CD14-positive monocyte (primary cell): ENCODE results near the gene WDR72. TPM values are rescaled to one million over a fixed set of nuclear protein-coding genes. Genes with fewer than 3 reads are reported as not detected.

ENCODE experiments used
- DNase-seq, 3 donors: peaks; one replicate each; pipeline ENCODE4 v3.0.0-alpha.2; 2011 to 2022
- H2AFZ ChIP-seq: 2 replicates; pipeline ENCODE4 v1.6.0; 2012; ENCODE audit warnings: mild to moderate bottlenecking, low read depth, low read length, inconsistent platforms; ENCODE audit not compliant: insufficient read depth, poor library complexity, severe bottlenecking
- H3K27ac ChIP-seq, 2 donors: 1 replicate in 1 of 2; 2 replicates in 1 of 2; pipeline ENCODE4 v1.5.1; 2012 to 2013; ENCODE audit warnings: low read length in 2 of 2, control low read depth in 1 of 2, inconsistent platforms in 1 of 2, low read depth in 1 of 2, mild to moderate bottlenecking in 1 of 2
- H3K27me3 ChIP-seq, 2 donors: one replicate each; pipeline versions ENCODE4 v1.6.0 to v1.6.1; 2011 to 2013; ENCODE audit warnings: low read length in 2 of 2; ENCODE audit not compliant: control insufficient read depth in 2 of 2, insufficient read depth in 2 of 2
- H3K36me3 ChIP-seq, 2 donors: replicated peaks in 1 of 2; 1 replicate in 1 of 2; 2 replicates in 1 of 2; pipeline versions ENCODE4 v1.5.1 to v1.6.1; 2012 to 2013; ENCODE audit warnings: low read length in 2 of 2, control low read depth in 1 of 2, inconsistent platforms in 1 of 2, mild to moderate bottlenecking in 1 of 2; ENCODE audit not compliant: insufficient read depth in 2 of 2, control insufficient read depth in 1 of 2
- H3K4me1 ChIP-seq, 2 donors: 1 replicate in 1 of 2; 2 replicates in 1 of 2; pipeline versions ENCODE4 v1.5.1 to v1.6.1; 2012 to 2013; ENCODE audit warnings: low read length in 2 of 2, control low read depth in 1 of 2, inconsistent platforms in 1 of 2, mild to moderate bottlenecking in 1 of 2, moderate library complexity in 1 of 2; ENCODE audit not compliant: insufficient read depth in 2 of 2, control insufficient read depth in 1 of 2
- H3K4me2 ChIP-seq: replicated peaks from 2 replicates; pipeline ENCODE3; 2012; ENCODE audit warnings: low read length, moderate library complexity, mild to moderate bottlenecking; ENCODE audit not compliant: poor library complexity, severe bottlenecking; ENCODE audit errors: extremely low read depth
- H3K4me3 ChIP-seq, 3 experiments: fragments of 200-600 bp in 1 of 3; sonication (generic) in 1 of 3; replicated peaks in 1 of 3; 1 replicate in 2 of 3; 2 replicates in 1 of 3; pipeline ENCODE4 v1.5.1; 2011 to 2013; ENCODE audit warnings: low read length in 3 of 3, mild to moderate bottlenecking in 3 of 3, control low read depth in 2 of 3, low read depth in 2 of 3, inconsistent platforms in 1 of 3, moderate library complexity in 1 of 3
- H3K79me2 ChIP-seq: 2 replicates; pipeline ENCODE4 v1.6.0; 2012; ENCODE audit warnings: mild to moderate bottlenecking, control low read depth, inconsistent platforms, low read length, moderate library complexity; ENCODE audit not compliant: insufficient read depth
- H3K9ac ChIP-seq: 2 replicates; pipeline ENCODE4 v1.6.0; 2017; ENCODE audit warnings: low read length, mild to moderate bottlenecking; ENCODE audit not compliant: insufficient read depth, poor library complexity, severe bottlenecking
- H3K9me3 ChIP-seq, 2 donors: replicated peaks in 1 of 2; 1 replicate in 1 of 2; 2 replicates in 1 of 2; pipeline versions ENCODE4 v1.5.1 to v1.6.1; 2012 to 2013; ENCODE audit warnings: low read length in 2 of 2, control low read depth in 1 of 2; ENCODE audit not compliant: control insufficient read depth in 1 of 2, insufficient read depth in 1 of 2
- H4K20me1 ChIP-seq: 2 replicates; pipeline ENCODE4 v1.6.0; 2012; ENCODE audit warnings: mild to moderate bottlenecking, low read length, control low read depth, moderate library complexity; ENCODE audit not compliant: insufficient read depth
- H3K27ac Mint-ChIP-seq, 7 donors: one replicate each; pipeline ENCODE4 v1.8.0; 2020; ENCODE audit warnings: mild to moderate bottlenecking in 7 of 7, mixed read lengths in 7 of 7, moderate library complexity in 6 of 7, inconsistent platforms in 2 of 7
- H3K27me3 Mint-ChIP-seq, 3 donors: one replicate each; pipeline ENCODE4 v1.8.0; 2021 to 2022; ENCODE audit warnings: low read depth in 3 of 3, mild to moderate bottlenecking in 3 of 3, mixed read lengths in 3 of 3, moderate library complexity in 3 of 3, inconsistent platforms in 1 of 3
- H3K36me3 Mint-ChIP-seq, 2 donors: one replicate each; pipeline ENCODE4 v1.8.0; 2020; ENCODE audit warnings: mixed read lengths in 2 of 2, inconsistent platforms in 1 of 2, mild to moderate bottlenecking in 1 of 2
- H3K4me1 Mint-ChIP-seq: one replicate; pipeline ENCODE4 v1.8.0; 2020; ENCODE audit warnings: mild to moderate bottlenecking, mixed read lengths
- H3K4me3 Mint-ChIP-seq, 2 donors: one replicate each; pipeline ENCODE4 v1.8.0; 2020; ENCODE audit warnings: mild to moderate bottlenecking in 2 of 2, mixed read lengths in 2 of 2, moderate library complexity in 1 of 2
- H3K9me3 Mint-ChIP-seq, 7 donors: one replicate each; pipeline ENCODE4 v1.8.0; 2020 to 2022; ENCODE audit warnings: mixed read lengths in 7 of 7, mild to moderate bottlenecking in 6 of 7, moderate library complexity in 6 of 7, inconsistent platforms in 2 of 7
- WGBS: methylation state at CpG from one replicate; pipeline ENCODE4 v1.1.5; 2013; ENCODE audit warnings: missing lambda C conversion rate; ENCODE audit not compliant: insufficient coverage; 5-methylcytosine and 5-hydroxymethylcytosine counted together
- intact Hi-C, 2 donors: fragments of 100-400 bp; cut with micrococcal nuclease; formaldehyde crosslinking; loops; one replicate each; pipeline versions ENCODE4 v1.15.0 to v1.15.1; 2023
- polyA plus RNA-seq, 3 donors: library from polyadenylated mRNA; depleted of rRNA in 1 of 3; unstranded in 2 of 3; stranded (reverse) in 1 of 3; fragments of 300-500 nt in 2 of 3; fragments of >200 nt in 1 of 3; fragmentation: Illumina TruSeq in 2 of 3; gene quantifications; 1 replicate in 2 of 3; 2 replicates in 1 of 3; pipeline ENCODE4 v1.2.3, GENCODE V29; 2012 to 2021
- small RNA-seq: library from RNA; depleted of rRNA; stranded (forward); fragments of <200 nt; gene quantifications from one replicate; pipeline ENCODE3, GENCODE V24; 2012; ENCODE audit warnings: low read depth; ENCODE audit not compliant: insufficient read length
- TF ChIP-seq, protein P1 (sequence below): fragments of 200-600 bp; IDR thresholded peaks from one replicate; pipeline ENCODE4 v1.8.0; 2022; ENCODE audit warnings: antibody characterized with exemption, mild to moderate bottlenecking

Gene WDR72
- polyA plus RNA-seq, 3 donors, result not detected

DNA sequence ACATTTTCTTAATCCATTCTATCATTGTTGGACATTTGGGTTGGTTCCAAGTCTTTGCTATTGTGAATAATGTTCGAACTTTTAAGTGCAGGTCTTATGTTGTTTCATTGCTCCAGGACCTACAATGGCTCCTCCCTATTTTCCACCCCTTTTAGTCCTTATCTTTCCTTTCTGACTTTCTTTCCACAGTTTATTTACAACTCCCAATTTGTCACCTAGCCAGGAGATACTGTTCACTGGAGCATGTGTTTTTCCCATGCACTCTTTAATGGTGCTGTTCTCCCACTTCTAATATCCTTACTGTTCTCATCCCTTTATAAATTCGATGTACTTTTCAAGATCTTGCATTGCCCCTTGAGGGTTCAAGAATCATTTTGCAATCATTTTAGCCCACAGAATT lies 290.0 kb downstream of the WDR72 start:
- Histone ChIP-seq H3K27me3 (no peaks in the 10 kb centered on the region), H3K9ac (no peak overlapping the region), H3K9me3 (peaks cover 0 to 3% of the 10 kb centered on the region in 2 donors), H3K36me3 (no peaks in the 10 kb centered on the region), H3K4me3 (no peak overlapping the region), H2AFZ (no peak overlapping the region), H3K79me2 (no peaks in the 10 kb centered on the region), H4K20me1 (no peaks in the 10 kb centered on the region), H3K4me1 (no peaks in the 10 kb centered on the region), H3K27ac (no peak overlapping the region), H3K4me2 (no peak overlapping the region)
- Mint-ChIP-seq H3K27me3 (no peaks in the 10 kb centered on the region), H3K9me3 (peaks cover 0 to 9% (median 3%) of the 10 kb centered on the region in 7 donors), H3K4me3 (no peak overlapping the region), H3K27ac (no peak overlapping the region), H3K36me3 (no peaks in the 10 kb centered on the region), H3K4me1 (no peaks in the 10 kb centered on the region)
- no peak for DNase-seq
- TF ChIP-seq, protein P1, sequence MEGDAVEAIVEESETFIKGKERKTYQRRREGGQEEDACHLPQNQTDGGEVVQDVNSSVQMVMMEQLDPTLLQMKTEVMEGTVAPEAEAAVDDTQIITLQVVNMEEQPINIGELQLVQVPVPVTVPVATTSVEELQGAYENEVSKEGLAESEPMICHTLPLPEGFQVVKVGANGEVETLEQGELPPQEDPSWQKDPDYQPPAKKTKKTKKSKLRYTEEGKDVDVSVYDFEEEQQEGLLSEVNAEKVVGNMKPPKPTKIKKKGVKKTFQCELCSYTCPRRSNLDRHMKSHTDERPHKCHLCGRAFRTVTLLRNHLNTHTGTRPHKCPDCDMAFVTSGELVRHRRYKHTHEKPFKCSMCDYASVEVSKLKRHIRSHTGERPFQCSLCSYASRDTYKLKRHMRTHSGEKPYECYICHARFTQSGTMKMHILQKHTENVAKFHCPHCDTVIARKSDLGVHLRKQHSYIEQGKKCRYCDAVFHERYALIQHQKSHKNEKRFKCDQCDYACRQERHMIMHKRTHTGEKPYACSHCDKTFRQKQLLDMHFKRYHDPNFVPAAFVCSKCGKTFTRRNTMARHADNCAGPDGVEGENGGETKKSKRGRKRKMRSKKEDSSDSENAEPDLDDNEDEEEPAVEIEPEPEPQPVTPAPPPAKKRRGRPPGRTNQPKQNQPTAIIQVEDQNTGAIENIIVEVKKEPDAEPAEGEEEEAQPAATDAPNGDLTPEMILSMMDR, result no peak
- intact Hi-C loops, result no loop called here
- no CpG with 5 or more reads among the region's 2 CpGs for WGBS

Small RNA genes lying within 50 kb of the gene (small RNA-seq; reads per million reads assigned to genes)
- gene RNU2-53P, result not detected
- gene RNU6-449P, result not detected

Other genes starting within 250 kb of the WDR72 start
- gene UNC13C, start 218.8 kb upstream of the WDR72 start, polyA plus RNA-seq, result not detected